ENCODE measurements around the gene DSTN.

The DSTN gene

GRCh38 chr20:17613328-17614175, 43.7 kb downstream of the DSTN start:
- no peak for DNase-seq

- no peak for DNase-seq
Measured at GRCh38 chr20:17614176-17614811, 44.4 kb downstream of the DSTN start.

- no peak for DNase-seq
Measured at GRCh38 chr20:17614812-17615644, 45.2 kb downstream of the DSTN start.

- no peak for DNase-seq
Measured at GRCh38 chr20:17615645-17616479, 46.0 kb downstream of the DSTN start.

GRCh38 chr20:17616480-17617211, 46.8 kb downstream of the DSTN start:
- DNase-seq: no peak

GRCh38 chr20:17617212-17617867, 47.5 kb downstream of the DSTN start:
- no peak for DNase-seq

- no peak for DNase-seq
Measured at GRCh38 chr20:17617868-17618672, 48.2 kb downstream of the DSTN start.

- DNase-seq: no peak
Measured at GRCh38 chr20:17618673-17619013, 48.8 kb downstream of the DSTN start.

- DNase-seq: no peak
Measured at GRCh38 chr20:17619351-17620093, 49.6 kb downstream of the DSTN start.

GRCh38 chr20:17620371-17621228, 50.7 kb downstream of the DSTN start:
- no peak for DNase-seq

- DNase-seq: no peak
Measured at GRCh38 chr20:17621229-17621968, 51.5 kb downstream of the DSTN start.

GRCh38 chr20:17622086-17622850, 52.4 kb downstream of the DSTN start:
- DNase-seq: no peak

GRCh38 chr20:17622851-17623508, 53.1 kb downstream of the DSTN start:
- no peak for DNase-seq

GRCh38 chr20:17624070-17624469, 54.2 kb downstream of the DSTN start:
- no peak for DNase-seq

GRCh38 chr20:17624551-17625245, 54.8 kb downstream of the DSTN start:
- DNase-seq: no peak
